Central memory CD4-positive, alpha-beta T cell (primary cell): ENCODE measurements around the gene SH2D7.

Source experiments
- DNase-seq: peaks from one replicate; pipeline ENCODE4 v3.0.0; 2022

The SH2D7 gene

DNA sequence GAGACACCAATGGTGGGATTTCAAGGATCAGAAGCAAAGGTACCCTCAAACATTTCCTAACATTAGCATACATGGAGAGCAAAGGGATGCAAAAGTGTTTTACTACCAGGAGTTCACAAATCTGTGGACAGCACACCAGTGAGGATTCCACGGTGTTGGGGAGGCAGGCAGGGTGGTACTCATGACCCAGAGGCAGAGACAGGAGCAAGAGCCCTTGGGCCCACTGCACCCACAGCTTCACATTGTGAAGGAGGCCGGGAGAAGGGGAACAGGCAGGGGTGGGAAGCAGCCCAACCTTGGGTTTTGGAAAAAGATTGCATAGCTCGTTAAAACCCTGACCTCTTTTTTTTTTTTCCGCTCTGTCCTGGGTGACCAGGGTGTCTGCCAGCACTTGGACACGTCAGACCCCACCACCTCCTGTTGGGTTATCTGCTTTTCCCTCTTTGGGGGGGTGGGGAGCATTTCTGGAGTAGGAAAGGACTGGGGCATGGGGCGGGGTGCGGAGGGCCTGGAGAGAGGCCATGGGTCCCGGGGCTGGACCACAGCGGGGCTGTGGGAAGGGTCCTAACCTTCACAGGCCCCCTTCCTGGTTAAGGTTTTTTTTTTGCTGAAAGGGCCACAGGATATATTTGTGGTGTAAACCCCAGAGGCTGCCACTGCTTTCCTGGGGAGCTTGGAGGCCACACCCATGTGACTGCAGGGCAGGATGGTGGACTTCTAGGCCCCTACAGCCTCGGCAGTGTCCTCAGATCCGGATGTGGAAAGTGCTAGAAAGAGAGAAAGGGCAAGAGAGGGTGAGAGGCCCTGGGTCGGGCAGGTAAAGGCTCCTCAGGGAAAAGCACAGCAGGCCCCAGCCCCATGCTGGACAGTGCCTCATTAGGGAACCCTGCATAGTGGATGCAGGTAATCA is 12.5 kb downstream of the SH2D7 start:
- no peak for DNase-seq

DNA sequence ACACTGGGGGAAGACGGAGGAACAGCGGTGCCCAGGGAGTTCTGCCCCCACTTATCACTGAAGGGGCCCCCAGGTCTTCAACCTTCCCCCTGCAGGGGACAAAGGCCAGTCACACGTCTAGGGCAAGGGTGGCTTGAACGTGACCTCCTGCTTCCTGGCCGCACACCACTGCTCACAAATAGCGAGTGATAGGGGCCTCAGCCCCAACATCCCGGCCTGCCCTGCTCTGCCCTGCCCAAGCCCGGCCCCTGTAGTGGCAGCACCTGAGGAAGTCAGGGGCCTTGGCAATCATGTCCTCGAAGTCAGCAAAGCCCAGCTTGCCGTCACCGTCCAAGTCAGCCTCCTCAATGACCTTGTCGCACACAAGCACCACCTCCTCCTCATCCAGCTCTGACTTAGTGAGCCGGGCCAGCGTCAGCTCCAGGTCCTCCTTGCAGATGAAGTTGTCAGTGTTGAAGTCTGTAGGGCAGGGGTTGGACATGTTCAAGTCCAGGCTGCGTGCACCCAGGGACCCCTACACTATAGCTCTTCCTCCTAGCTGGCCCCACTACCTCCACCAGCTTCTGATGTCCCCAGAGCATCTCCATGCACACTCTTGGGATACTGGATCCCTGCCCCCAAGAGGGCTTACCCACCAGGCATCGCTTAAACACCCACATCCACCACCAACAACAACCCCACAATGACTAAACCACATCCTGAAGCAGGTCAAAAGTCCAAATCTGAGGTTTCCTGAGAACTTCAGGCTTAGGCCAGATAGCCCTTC is 13.3 kb downstream of the SH2D7 start:
- no peak for DNase-seq

DNA sequence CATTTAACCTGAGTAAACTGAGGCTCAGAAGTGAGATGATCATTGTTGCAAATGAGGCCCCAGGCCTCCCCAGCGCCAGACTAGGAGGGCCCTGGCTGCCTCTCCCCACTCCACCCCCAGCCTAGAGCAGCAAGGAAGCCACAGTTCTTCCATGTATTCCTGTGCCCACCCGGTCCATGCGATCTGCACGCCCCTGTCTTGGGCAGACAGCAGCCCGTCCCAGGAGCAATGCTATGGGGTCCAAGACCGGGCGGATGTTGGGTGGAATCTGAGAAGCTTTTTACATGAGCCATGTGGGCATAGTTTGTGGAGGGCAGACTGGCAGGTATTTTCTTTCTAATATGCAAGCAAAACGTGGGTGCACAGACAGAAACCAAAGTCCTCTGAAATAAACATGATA is 15.1 kb downstream of the SH2D7 start:
- no peak for DNase-seq

DNA sequence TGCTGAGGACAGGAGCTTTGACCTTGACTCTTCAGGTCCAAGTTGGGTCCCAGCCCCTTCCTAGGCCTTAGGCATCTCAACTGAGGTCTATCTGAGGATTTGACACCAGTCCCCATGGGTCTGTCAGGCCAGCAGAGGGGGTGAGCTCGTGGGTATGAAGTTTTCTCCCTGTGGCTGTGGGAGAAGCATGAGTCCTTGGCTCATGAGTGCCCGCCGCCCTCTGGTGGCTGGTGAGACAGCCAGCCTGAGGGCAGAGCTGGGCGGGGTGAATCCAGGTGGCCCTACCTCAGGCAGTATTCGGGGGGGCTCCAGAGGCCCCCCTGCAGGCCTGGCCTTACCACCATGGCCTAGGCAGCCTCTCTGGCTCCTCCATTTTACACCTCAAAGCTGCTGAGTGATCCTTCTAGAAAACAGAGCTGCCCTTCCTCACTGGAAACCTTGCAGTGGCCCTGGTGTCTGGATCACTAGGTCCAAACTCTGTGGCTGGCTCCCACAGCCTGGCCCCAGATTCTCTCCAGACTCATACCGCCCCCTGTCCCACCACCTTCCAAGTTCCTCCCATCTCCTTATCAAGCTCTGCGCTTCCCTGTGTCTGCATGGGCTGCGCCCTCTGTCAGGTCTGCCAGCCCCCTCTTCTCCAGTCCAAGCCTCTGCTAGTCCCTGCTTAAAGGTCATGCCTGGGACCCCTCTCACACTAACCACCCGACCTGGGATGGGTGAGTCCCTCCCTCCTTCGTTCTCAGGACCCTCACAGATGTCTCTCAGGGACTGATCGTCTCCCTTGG is 16.1 kb downstream of the SH2D7 start:
- DNase-seq, result peak; percentile 79

- DNase-seq, result no peak
These were observed 16.8 kb downstream of the SH2D7 start for GRCh38 chr15:78109156-78109555.

DNA sequence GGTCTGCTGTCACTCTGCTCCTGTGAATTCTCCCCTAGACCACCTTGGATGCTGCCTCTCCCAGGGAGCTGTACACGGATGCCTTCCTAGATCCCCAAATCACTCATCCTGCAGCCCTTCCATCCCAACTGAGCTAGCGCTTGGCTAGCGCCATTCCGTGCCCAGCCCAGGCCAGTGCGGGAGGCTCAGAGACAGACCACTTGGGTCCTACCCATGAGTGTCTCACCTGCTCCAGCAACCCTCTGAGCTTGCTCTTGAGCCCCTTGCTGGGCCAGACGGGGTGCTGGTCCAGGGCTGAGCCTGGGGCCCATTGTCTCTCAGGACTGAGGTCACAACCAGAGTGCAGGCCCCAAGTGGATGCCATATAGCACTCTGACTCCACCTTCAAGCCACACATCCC is 17.7 kb downstream of the SH2D7 start:
- DNase-seq, result no peak

- no peak for DNase-seq
These were observed 18.6 kb downstream of the SH2D7 start for GRCh38 chr15:78110916-78111475.

DNA sequence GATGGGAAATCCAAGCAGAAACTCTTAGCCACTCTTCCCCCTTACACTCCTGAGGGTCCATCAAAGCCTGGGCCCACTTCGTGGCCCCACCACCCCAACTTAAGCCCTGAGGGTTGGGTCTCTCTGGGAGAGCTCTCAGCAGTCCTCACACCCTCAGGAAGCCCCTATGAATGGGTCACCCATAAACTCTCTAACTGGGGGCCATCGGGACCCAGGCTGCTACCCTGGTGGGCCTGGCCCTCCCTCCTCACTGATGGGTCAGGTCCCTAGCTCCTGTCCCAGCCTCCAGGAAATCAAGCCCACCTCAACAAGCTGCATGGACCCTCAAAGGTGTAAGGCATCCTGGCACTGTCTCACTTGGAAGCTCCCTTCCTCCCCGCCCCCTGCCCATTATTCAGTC is 19.4 kb downstream of the SH2D7 start:
- DNase-seq, result no peak

GRCh38 chr15:78112551-78112950 is 20.2 kb downstream of the SH2D7 start:
- no peak for DNase-seq

- no peak for DNase-seq
These were observed 28.2 kb downstream of the SH2D7 start for GRCh38 chr15:78120523-78120922.

GRCh38 chr15:78125267-78125666 is 32.9 kb downstream of the SH2D7 start:
- DNase-seq, result no peak

DNA sequence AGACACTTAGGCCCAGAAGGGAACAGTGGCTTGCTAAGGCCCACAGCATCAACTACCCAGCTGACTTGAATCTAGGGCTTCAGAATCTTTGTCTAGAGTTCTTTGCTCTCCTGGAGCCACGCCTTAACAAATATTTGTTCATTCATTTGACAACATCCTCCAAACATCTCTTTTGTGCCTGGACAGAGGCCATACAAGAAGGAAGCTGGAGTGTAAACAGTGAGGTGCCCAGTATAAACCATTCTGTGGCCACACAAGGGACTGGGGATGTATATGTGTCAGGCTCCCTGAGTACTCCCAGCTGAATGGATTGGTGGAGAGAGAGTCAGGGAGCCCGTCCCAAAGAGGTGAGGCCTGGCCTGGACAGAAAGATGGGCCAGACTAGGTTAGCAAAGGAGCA is 35.5 kb downstream of the SH2D7 start:
- DNase-seq, result no peak

GRCh38 chr15:78129077-78129750 is 36.9 kb downstream of the SH2D7 start:
- no peak for DNase-seq

DNA sequence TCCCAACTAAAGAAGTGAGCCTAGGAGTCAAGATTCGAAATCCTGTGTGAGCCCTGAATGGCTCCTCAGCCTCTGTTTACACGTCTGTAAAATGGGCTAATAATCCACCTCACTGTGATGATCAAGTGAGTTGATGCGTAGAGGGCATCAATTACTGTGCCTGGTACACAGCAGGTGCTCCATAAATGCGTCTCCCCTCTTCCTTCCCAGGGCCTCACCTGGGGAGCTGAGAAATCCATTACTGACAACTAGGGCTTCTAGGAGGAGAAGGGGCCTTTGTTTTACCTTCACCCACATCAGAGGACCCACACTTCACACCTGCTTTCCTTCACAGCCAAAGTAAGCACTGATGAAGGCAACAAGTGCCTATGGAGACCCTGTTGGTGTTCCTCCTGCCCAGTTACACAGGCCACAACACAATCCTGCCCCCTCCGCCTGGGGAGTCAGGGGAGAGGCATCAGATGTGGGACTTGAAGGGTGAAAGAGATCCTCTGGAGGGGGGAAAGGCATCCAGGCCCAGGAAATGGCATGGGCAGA is 37.5 kb downstream of the SH2D7 start:
- DNase-seq, result no peak

GRCh38 chr15:78130466-78131294 is 38.3 kb downstream of the SH2D7 start:
- no peak for DNase-seq

- peak; percentile 73 for DNase-seq
These were observed 39.1 kb downstream of the SH2D7 start, which contains the start of gene CIB2 for GRCh38 chr15:78131295-78132061. Gene CIB2 (minus strand): TSS chr15:78131445. CDS start chr15:78131215, 230 bp downstream.

GRCh38 chr15:78133801-78134200 is 41.4 kb downstream of the SH2D7 start:
- DNase-seq, result no peak

GRCh38 chr15:78139578-78139977 is 47.2 kb downstream of the SH2D7 start:
- no peak for DNase-seq

DNA sequence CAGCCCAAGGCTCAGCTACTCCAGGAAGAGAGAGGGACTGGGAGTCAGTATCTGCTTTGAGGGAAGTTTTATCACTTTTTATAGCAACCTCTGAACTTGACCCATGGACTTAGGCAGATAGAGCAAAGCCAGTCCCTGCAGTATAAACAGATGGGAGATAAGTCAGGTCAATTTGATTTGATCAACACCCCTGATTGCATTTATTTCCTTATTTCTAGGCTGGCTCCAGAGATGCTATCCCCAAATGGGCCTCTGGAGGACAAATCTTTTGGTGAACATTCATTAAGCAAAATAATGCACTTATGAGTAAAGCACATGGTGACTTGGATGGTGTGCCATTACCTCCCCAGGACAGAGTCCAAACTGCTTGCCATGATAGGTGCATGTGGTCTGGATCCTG is 47.9 kb downstream of the SH2D7 start:
- no peak for DNase-seq

- DNase-seq, result no peak
These were observed 50.0 kb downstream of the SH2D7 start for GRCh38 chr15:78142332-78142731.
